IMR-90 (cell line): Measurements from ENCODE around the gene GPRIN2. TPM values are rescaled to one million over a fixed set of nuclear protein-coding genes. Genes with fewer than 3 reads are reported as not detected.

Experiments used
- ATAC-seq: fragments of 200-7000 bp; cut with Tn5 transposase; 2 replicates; pipeline ENCODE4 v1.9.1; 2020; ENCODE audit warnings: low read depth, mild to moderate bottlenecking, moderate library complexity
- BruUV-seq: library from RNA; stranded (reverse); fragments of 400-500 nt; replicated peaks from 2 replicates; lab custom pipeline; 2021; lab: Mats Ljungman, UMichigan
- CTCF ChIA-PET: fragments of 300-600 bp; formaldehyde crosslinking; extraction: SDS; loops from one replicate; lab custom pipeline; 2021; ENCODE audit warnings: antibody characterized with exemption; lab: Yijun Ruan, JAX
- POLR2A ChIA-PET: fragments of 300-600 bp; sonication (Branson Sonifier 250); formaldehyde crosslinking; loops from one replicate; lab custom pipeline; 2022; ENCODE audit warnings: antibody characterized with exemption; ENCODE audit not compliant: unreplicated experiment; lab: Charles Lee
- DNase-seq: peaks from one replicate; pipeline ENCODE4 v3.0.0; 2013
- H2AFZ ChIP-seq: replicated peaks from 2 replicates; pipeline ENCODE3; 2013; ENCODE audit warnings: low read length, mild to moderate bottlenecking; ENCODE audit not compliant: poor library complexity
- H2AK5ac ChIP-seq: 2 replicates; pipeline ENCODE4 v1.6.1; 2013; ENCODE audit warnings: low read depth, low read length, inconsistent platforms
- H2AK9ac ChIP-seq: replicated peaks from 2 replicates; pipeline ENCODE3; 2013; ENCODE audit warnings: mild to moderate bottlenecking, low read depth, low read length, moderate library complexity; ENCODE audit not compliant: poor library complexity
- H2BK120ac ChIP-seq: 2 replicates; pipeline ENCODE4 v1.6.1; 2013; ENCODE audit warnings: low read depth, low read length, inconsistent platforms
- H2BK15ac ChIP-seq: 3 replicates; pipeline ENCODE4 v1.6.1; 2013; ENCODE audit warnings: low read depth, low read length, inconsistent platforms
- H2BK20ac ChIP-seq: 2 replicates; pipeline ENCODE4 v1.6.1; 2013; ENCODE audit warnings: low read depth, mild to moderate bottlenecking, inconsistent platforms, low read length, moderate library complexity
- H2BK5ac ChIP-seq: 2 replicates; pipeline ENCODE4 v1.6.1; 2013; ENCODE audit warnings: mild to moderate bottlenecking, low read depth, low read length, inconsistent platforms; ENCODE audit not compliant: poor library complexity, severe bottlenecking
- H3K14ac ChIP-seq: replicated peaks from 2 replicates; pipeline ENCODE4 v1.6.1; 2013; ENCODE audit warnings: low read depth, low read length, inconsistent platforms
- H3K18ac ChIP-seq: 2 replicates; pipeline ENCODE4 v1.6.1; 2013; ENCODE audit warnings: low read depth, low read length, control low read depth
- H3K23ac ChIP-seq: 2 replicates; pipeline ENCODE4 v1.6.1; 2013; ENCODE audit warnings: low read depth, low read length, inconsistent platforms
- H3K27ac ChIP-seq: 2 replicates; pipeline ENCODE4 v1.5.1; 2013; ENCODE audit warnings: mild to moderate bottlenecking, control low read depth, low read length; ENCODE audit not compliant: insufficient read depth
- H3K27me3 ChIP-seq: 2 replicates; pipeline ENCODE4 v1.6.1; 2013; ENCODE audit warnings: low read length; ENCODE audit not compliant: control insufficient read depth, insufficient read depth
- H3K36me3 ChIP-seq: 2 replicates; pipeline ENCODE4 v1.6.1; 2013; ENCODE audit warnings: low read length, mixed read lengths; ENCODE audit not compliant: control insufficient read depth, insufficient read depth
- H3K4ac ChIP-seq: 2 replicates; pipeline ENCODE4 v1.6.1; 2013; ENCODE audit warnings: low read depth, low read length, inconsistent platforms
- H3K4me1 ChIP-seq: 2 replicates; pipeline ENCODE4 v1.6.1; 2013; ENCODE audit warnings: low read length, mixed read lengths; ENCODE audit not compliant: control insufficient read depth, insufficient read depth
- H3K4me2 ChIP-seq: 2 replicates; pipeline ENCODE4 v1.6.1; 2013; ENCODE audit warnings: low read depth, mild to moderate bottlenecking, control low read depth, low read length, moderate library complexity
- H3K4me3 ChIP-seq: 2 replicates; pipeline ENCODE4 v1.5.1; 2013; ENCODE audit warnings: low read depth, mild to moderate bottlenecking, control low read depth, low read length, moderate library complexity; ENCODE audit not compliant: insufficient read depth
- H3K56ac ChIP-seq: 2 replicates; pipeline ENCODE4 v1.6.1; 2013; ENCODE audit warnings: low read length, inconsistent platforms; ENCODE audit not compliant: insufficient read depth; ENCODE audit errors: extremely low read depth
- H3K79me1 ChIP-seq, 2 experiments: 2 replicates each; pipeline ENCODE4 v1.6.1; 2013; ENCODE audit warnings: low read length in 2 of 2, inconsistent platforms in 1 of 2, low read depth in 1 of 2
- H3K9ac ChIP-seq: 2 replicates; pipeline ENCODE4 v1.6.1; 2013; ENCODE audit warnings: low read depth, low read length, control low read depth
- H3K9me1 ChIP-seq: 2 replicates; pipeline ENCODE4 v1.6.1; 2013; ENCODE audit warnings: low read length, inconsistent platforms; ENCODE audit not compliant: insufficient read depth
- H3K9me3 ChIP-seq: 2 replicates; pipeline ENCODE4 v1.6.1; 2013; ENCODE audit warnings: low read length; ENCODE audit not compliant: control insufficient read depth, insufficient read depth
- H4K20me1 ChIP-seq: 2 replicates; pipeline ENCODE4 v1.6.1; 2013; ENCODE audit warnings: low read length, inconsistent platforms; ENCODE audit not compliant: insufficient read depth
- H4K5ac ChIP-seq: 2 replicates; pipeline ENCODE4 v1.6.1; 2013; ENCODE audit warnings: mild to moderate bottlenecking, low read depth, low read length, control low read depth
- H4K8ac ChIP-seq, 2 experiments: 2 replicates each; pipeline ENCODE4 v1.6.1; 2013; ENCODE audit warnings: low read depth in 2 of 2, low read length in 2 of 2, control low read depth in 1 of 2, inconsistent platforms in 1 of 2
- H4K91ac ChIP-seq: 2 replicates; pipeline ENCODE4 v1.6.1; 2013; ENCODE audit warnings: low read depth, low read length, inconsistent platforms; ENCODE audit not compliant: insufficient read depth
- BHLHE40 ChIP-seq: fragments of 150-350 bp; IDR thresholded peaks from 2 replicates; pipeline ENCODE4 v1.6.1; 2016; ENCODE audit warnings: mild to moderate bottlenecking, low read depth, low read length
- CEBPB ChIP-seq: IDR thresholded peaks from 2 replicates; pipeline ENCODE4 v1.6.1; 2012; ENCODE audit warnings: low read depth, low read length, improper control_type of control experiment
- CTCF ChIP-seq: conservative IDR thresholded peaks from 2 replicates; pipeline ENCODE4 v1.5.1; 2012; ENCODE audit warnings: mild to moderate bottlenecking, low read depth, low read length, improper control_type of control experiment
- ELK1 ChIP-seq: fragments of 150-350 bp; IDR thresholded peaks from 2 replicates; pipeline ENCODE4 v1.6.1; 2016; ENCODE audit warnings: low read depth, mild to moderate bottlenecking, low read length, moderate library complexity, borderline replicate concordance
- FOS ChIP-seq: fragments of 150-350 bp; IDR thresholded peaks from 2 replicates; pipeline ENCODE4 v1.6.1; 2016; ENCODE audit warnings: low read depth, low read length
- MAFK ChIP-seq: IDR thresholded peaks from 2 replicates; pipeline ENCODE4 v1.6.1; 2012; ENCODE audit warnings: low read depth, low read length, improper control_type of control experiment
- MAZ ChIP-seq: IDR thresholded peaks from 2 replicates; pipeline ENCODE4 v1.6.1; 2012; ENCODE audit warnings: low read depth, mild to moderate bottlenecking, low read length, improper control_type of control experiment, moderate library complexity, borderline replicate concordance
- MXI1 ChIP-seq: IDR thresholded peaks from 2 replicates; pipeline ENCODE4 v1.6.1; 2012; ENCODE audit warnings: low read depth, mild to moderate bottlenecking, low read length, moderate library complexity, borderline replicate concordance
- POLR2A ChIP-seq: IDR thresholded peaks from 2 replicates; pipeline ENCODE4 v1.6.1; 2012; ENCODE audit warnings: mild to moderate bottlenecking, low read depth, low read length
- RAD21 ChIP-seq: IDR thresholded peaks from 2 replicates; pipeline ENCODE4 v1.6.1; 2012; ENCODE audit warnings: low read length, improper control_type of control experiment
- RCOR1 ChIP-seq: IDR thresholded peaks from 2 replicates; pipeline ENCODE4 v1.6.1; 2012; ENCODE audit warnings: mild to moderate bottlenecking, low read length, improper control_type of control experiment; ENCODE audit not compliant: insufficient replicate concordance
- RFX5 ChIP-seq: IDR thresholded peaks from 2 replicates; pipeline ENCODE4 v1.8.0; 2012; ENCODE audit warnings: low read depth, mild to moderate bottlenecking, low read length, moderate library complexity
- SMC3 ChIP-seq: fragments of 150-350 bp; IDR thresholded peaks from 2 replicates; pipeline ENCODE4 v1.6.1; 2016; ENCODE audit warnings: low read depth, mild to moderate bottlenecking, antibody characterized with exemption, low read length, moderate library complexity
- USF2 ChIP-seq: fragments of 150-350 bp; IDR thresholded peaks from 2 replicates; pipeline ENCODE4 v1.6.1; 2017; ENCODE audit warnings: mild to moderate bottlenecking, antibody characterized with exemption, low read length, low read depth
- WGBS, 2 experiments: methylation state at CpG; one replicate each; pipeline versions ENCODE4 v1.1.5 to v1.1.7; 2013; ENCODE audit warnings: missing lambda C conversion rate in 2 of 2; ENCODE audit not compliant: insufficient read length in 1 of 2; ENCODE audit errors: extremely low coverage in 2 of 2; 5-methylcytosine and 5-hydroxymethylcytosine counted together
- dilution Hi-C: fragments of 300-500 bp; cut with HindIII; formaldehyde crosslinking; loops from one replicate; pipeline ENCODE4 v1.14.3; 2018; ENCODE audit warnings: low sequenced_read_pairs; ENCODE audit not compliant: unreplicated experiment
- in situ Hi-C: fragments of 300-500 bp; cut with MboI; formaldehyde crosslinking; loops from 3 replicates; pipeline ENCODE4 v1.14.3; 2019; ENCODE audit warnings: low sequenced_read_pairs, inconsistent platforms, mixed read lengths
- intact Hi-C: fragments of 100-400 bp; cut with micrococcal nuclease; formaldehyde crosslinking; loops from 2 replicates; pipeline ENCODE4 v1.10.0; 2022
- polyA plus RNA-seq, 3 experiments: library from polyadenylated mRNA; depleted of rRNA; stranded (reverse); fragments of >200 nt; gene quantifications; 2 replicates each; pipeline ENCODE4 v1.2.3, GENCODE V29; 2012; ENCODE audit warnings: low replicate concordance in 1 of 3
- total RNA-seq: library from RNA; depleted of rRNA; stranded (reverse); fragments of >200 nt; gene quantifications from 2 replicates; pipeline ENCODE4 v1.2.3, GENCODE V29; 2012

Gene GPRIN2
- total and polyA plus RNA-seq, 2 of the 4 experiments (the other 2 are of a cell fraction) = under 0.01 TPM; not detected in 1

GRCh38 chr10:46525824-46526681, 30.4 kb downstream of the GPRIN2 start:
- POLR2A ChIA-PET = no interaction called here
- no peak for ATAC-seq
- 86 to 100% methylated on average over 2 to 4 of the region's 4 CpGs for WGBS, 2 experiments
- TF ChIP-seq USF2 (no peak), CEBPB (no peak), RAD21 (no peak), MXI1 (no peak), RCOR1 (no peak), FOS (no peak), MAFK (no peak), BHLHE40 (no peak), RFX5 (no peak), POLR2A (no peak), CTCF (no peak), ELK1 (no peak), SMC3 (no peak), MAZ (no peak)

More at GRCh38 chr10:46525824-46526681, 30.4 kb downstream of the GPRIN2 start:
- Histone ChIP-seq H2AFZ (peak overlapping the region; percentile 61), H3K36me3 (no peaks in the 10 kb centered on the region), H3K9me1 (peaks cover 38% of the 10 kb centered on the region), H2BK20ac (peak overlapping the region; percentile 96), H3K56ac (peak overlapping the region; percentile 90; the same call in 1 of the 2 replicates), H3K23ac (peak overlapping the region; percentile 97), H3K27ac (peak overlapping the region; percentile 24; the same call in 1 of the 2 replicates), H3K9ac (no peak overlapping the region), H4K5ac (peak overlapping the region; percentile 75; the same call in 1 of the 2 replicates), H3K79me1 (peaks cover 0 to 15% of the 10 kb centered on the region in 2 experiments; a peak in 2 of 4 replicates), H3K9me3 (no peaks in the 10 kb centered on the region), H4K20me1 (no peaks in the 10 kb centered on the region), H3K4me1 (peaks cover 25% of the 10 kb centered on the region), H3K4ac (peak overlapping the region; percentile 99), H4K8ac (peak overlapping the region; percentile 68 to 96; a peak in 3 of 4 replicates), H4K91ac (peak overlapping the region; percentile 99), H2AK5ac (peak overlapping the region; percentile 99), H2AK9ac (peak overlapping the region; percentile 68), H3K27me3 (no peaks in the 10 kb centered on the region), H3K4me2 (no peak overlapping the region), H3K14ac (peak overlapping the region; percentile 97), H2BK120ac (peak overlapping the region; percentile 98), H2BK15ac (peak overlapping the region; percentile 99), H2BK5ac (peak overlapping the region; percentile 96), H3K4me3 (no peak overlapping the region), H3K18ac (peak overlapping the region; percentile 94)
- dilution Hi-C loops = no loop called here
- BruUV-seq = no TSS peak
- DNase-seq = peak; percentile 30
- CTCF ChIA-PET = no interaction called here
- intact Hi-C loops = no loop called here
- in situ Hi-C loops = loop anchor here (25.0 kb wide), 2 partner anchors 886 to 1539 kb away; partner anchors contain the start of gene DEPP1
